Measurements from ENCODE around the gene METTL25B. TPM values are rescaled to one million over a fixed set of nuclear protein-coding genes. Genes with fewer than 3 reads are reported as not detected.
A peak's percentile ranks its signal among the peaks of the same experiment; 100 is the strongest.

METTL25B gene
- total and polyA plus RNA-seq, 5 donors from 2014 or later, result 4.3 to 19.0 (median 7.5) TPM

- DNase-seq (no peak), ATAC-seq (ENCODE audit: low read depth in 2 of 2) (no peak)
- Mint-ChIP-seq H3K9me3 (no peaks in the 10 kb centered on the region), H3K4me3 (peak overlapping the region in 3 of 4 donors; percentile 80 to 93 (median 88)), H3K4me1 (peaks cover 0 to 39% (median 18%) of the 10 kb centered on the region in 4 donors), H3K27me3 (peaks cover 49% of the 10 kb centered on the region), H3K36me3 (no peaks in the 10 kb centered on the region), H3K27ac (peak overlapping the region in 1 of 3 donors; percentile 91)
- Histone ChIP-seq H3K27ac (ENCODE audit: insufficient read depth, low read length, poor library complexity, severe bottlenecking) (no peak overlapping the region), H3K27me3 (ENCODE audit: control insufficient read depth, insufficient read depth, low read length) (peaks cover 9% of the 10 kb centered on the region), H3K4me1 (ENCODE audit: control insufficient read depth, insufficient read depth, low read length, poor library complexity, severe bottlenecking) (peaks cover 31% of the 10 kb centered on the region), H3K36me3 (ENCODE audit: control insufficient read depth, insufficient read depth, low read length) (no peaks in the 10 kb centered on the region), H3K9me3 (ENCODE audit: control insufficient read depth in 2 of 2, low read length in 2 of 2) (no peaks in the 10 kb centered on the region), H3K4me3 (ENCODE audit: low read depth, low read length) (peak overlapping the region; percentile 13)
These were observed 23.3 kb upstream of the METTL25B start for GRCh38 chr1:156704930-156705320.

- Histone ChIP-seq H3K9me3 (ENCODE audit: control insufficient read depth in 2 of 2, low read length in 2 of 2) (no peaks in the 10 kb centered on the region), H3K27me3 (ENCODE audit: control insufficient read depth, insufficient read depth, low read length) (peaks cover 9% of the 10 kb centered on the region), H3K4me1 (ENCODE audit: control insufficient read depth, insufficient read depth, low read length, poor library complexity, severe bottlenecking) (peaks cover 31% of the 10 kb centered on the region), H3K4me3 (ENCODE audit: low read depth, low read length) (peak within 1 kb of the TSS; percentile 53), H3K36me3 (ENCODE audit: control insufficient read depth, insufficient read depth, low read length) (no peaks in the 10 kb centered on the region), H3K27ac (ENCODE audit: insufficient read depth, low read length, poor library complexity, severe bottlenecking) (peak within 1 kb of the TSS; percentile 60)
- peak within 1 kb of the TSS; percentile 80 to 93 (median 90) for H3K4me3 Mint-ChIP-seq
- peaks cover 49% of the 10 kb centered on the region for H3K27me3 Mint-ChIP-seq
- no peaks in the 10 kb centered on the region for H3K36me3 Mint-ChIP-seq
- ATAC-seq (ENCODE audit: low read depth in 2 of 2) (peak; percentile 20 to 30), DNase-seq (peak in 1 of 3 donors; percentile 24)
- peaks cover 0 to 39% (median 18%) of the 10 kb centered on the region in 4 donors for H3K4me1 Mint-ChIP-seq
- H3K9me3 Mint-ChIP-seq, result no peaks in the 10 kb centered on the region
- H3K27ac Mint-ChIP-seq, result peak within 1 kb of the TSS; percentile 91 to 94 (median 93)
These were observed 22.9 kb upstream of the METTL25B start, which contains the start of gene CRABP2 for GRCh38 chr1:156705321-156705917. Gene CRABP2, minus strand, starts transcription at chr1:156705583. Its CDS starts 137 bp downstream, at chr1:156705446.

- peak; percentile 55 to 64 for ATAC-seq (ENCODE audit: low read depth in 2 of 2)
- Mint-ChIP-seq H3K4me1 (peaks cover 0 to 39% (median 17%) of the 10 kb centered on the region in 4 donors), H3K4me3 (peak overlapping the region; percentile 80 to 93 (median 90)), H3K36me3 (no peaks in the 10 kb centered on the region), H3K27ac (peak overlapping the region; percentile 91 to 94 (median 93)), H3K9me3 (no peaks in the 10 kb centered on the region), H3K27me3 (peaks cover 49% of the 10 kb centered on the region)
- H3K36me3 ChIP-seq (ENCODE audit: control insufficient read depth, insufficient read depth, low read length), result no peaks in the 10 kb centered on the region
- H3K27me3 ChIP-seq (ENCODE audit: control insufficient read depth, insufficient read depth, low read length), result peaks cover 9% of the 10 kb centered on the region
- DNase-seq, result peak; percentile 53 to 61 (median 56)
- peaks cover 31% of the 10 kb centered on the region for H3K4me1 ChIP-seq (ENCODE audit: control insufficient read depth, insufficient read depth, low read length, poor library complexity, severe bottlenecking)
- peak overlapping the region; percentile 60 for H3K27ac ChIP-seq (ENCODE audit: insufficient read depth, low read length, poor library complexity, severe bottlenecking)
- no peaks in the 10 kb centered on the region for H3K9me3 ChIP-seq (ENCODE audit: control insufficient read depth in 2 of 2, low read length in 2 of 2)
- H3K4me3 ChIP-seq (ENCODE audit: low read depth, low read length), result peak overlapping the region; percentile 53
These were observed 22.2 kb upstream of the METTL25B start for GRCh38 chr1:156705918-156706656.

GRCh38 chr1:156706657-156707416, 21.4 kb upstream of the METTL25B start:
- peak overlapping the region; percentile 53 for H3K4me3 ChIP-seq (ENCODE audit: low read depth, low read length)
- no peaks in the 10 kb centered on the region for H3K9me3 ChIP-seq (ENCODE audit: control insufficient read depth in 2 of 2, low read length in 2 of 2)
- Mint-ChIP-seq H3K27ac (peak overlapping the region; percentile 91 to 94 (median 93)), H3K27me3 (peaks cover 45% of the 10 kb centered on the region), H3K9me3 (no peaks in the 10 kb centered on the region), H3K4me1 (peaks cover 0 to 39% (median 17%) of the 10 kb centered on the region in 4 donors), H3K4me3 (peak overlapping the region; percentile 80 to 93 (median 90)), H3K36me3 (no peaks in the 10 kb centered on the region)
- no peaks in the 10 kb centered on the region for H3K36me3 ChIP-seq (ENCODE audit: control insufficient read depth, insufficient read depth, low read length)
- peak overlapping the region; percentile 60 for H3K27ac ChIP-seq (ENCODE audit: insufficient read depth, low read length, poor library complexity, severe bottlenecking)
- H3K27me3 ChIP-seq (ENCODE audit: control insufficient read depth, insufficient read depth, low read length), result peaks cover 9% of the 10 kb centered on the region
- H3K4me1 ChIP-seq (ENCODE audit: control insufficient read depth, insufficient read depth, low read length, poor library complexity, severe bottlenecking), result peaks cover 31% of the 10 kb centered on the region
- no peak for DNase-seq
- ATAC-seq (ENCODE audit: low read depth in 2 of 2), result no peak

GRCh38 chr1:156707417-156708217, 20.7 kb upstream of the METTL25B start:
- no peaks in the 10 kb centered on the region for H3K9me3 ChIP-seq (ENCODE audit: control insufficient read depth in 2 of 2, low read length in 2 of 2)
- H3K9me3 Mint-ChIP-seq, result no peaks in the 10 kb centered on the region
- ATAC-seq (ENCODE audit: low read depth in 2 of 2) (no peak), DNase-seq (no peak)
- no peak overlapping the region for H3K27ac ChIP-seq (ENCODE audit: insufficient read depth, low read length, poor library complexity, severe bottlenecking)
- peaks cover 31% of the 10 kb centered on the region for H3K4me1 ChIP-seq (ENCODE audit: control insufficient read depth, insufficient read depth, low read length, poor library complexity, severe bottlenecking)
- peak overlapping the region in 2 of 3 donors; percentile 74 to 94 for H3K27ac Mint-ChIP-seq
- no peaks in the 10 kb centered on the region for H3K36me3 ChIP-seq (ENCODE audit: control insufficient read depth, insufficient read depth, low read length)
- peak overlapping the region; percentile 80 to 88 (median 84) for H3K4me3 Mint-ChIP-seq
- no peak overlapping the region for H3K4me3 ChIP-seq (ENCODE audit: low read depth, low read length)
- H3K27me3 Mint-ChIP-seq, result peaks cover 38% of the 10 kb centered on the region
- H3K4me1 Mint-ChIP-seq, result peaks cover 0 to 39% (median 17%) of the 10 kb centered on the region in 4 donors
- H3K36me3 Mint-ChIP-seq, result no peaks in the 10 kb centered on the region
- H3K27me3 ChIP-seq (ENCODE audit: control insufficient read depth, insufficient read depth, low read length), result peaks cover 9% of the 10 kb centered on the region

- Histone ChIP-seq H3K4me1 (ENCODE audit: control insufficient read depth, insufficient read depth, low read length, poor library complexity, severe bottlenecking) (peaks cover 31% of the 10 kb centered on the region), H3K4me3 (ENCODE audit: low read depth, low read length) (no peak overlapping the region), H3K36me3 (ENCODE audit: control insufficient read depth, insufficient read depth, low read length) (no peaks in the 10 kb centered on the region), H3K27me3 (ENCODE audit: control insufficient read depth, insufficient read depth, low read length) (peaks cover 9% of the 10 kb centered on the region), H3K27ac (ENCODE audit: insufficient read depth, low read length, poor library complexity, severe bottlenecking) (no peak overlapping the region), H3K9me3 (ENCODE audit: control insufficient read depth in 2 of 2, low read length in 2 of 2) (no peaks in the 10 kb centered on the region)
- H3K27me3 Mint-ChIP-seq, result peaks cover 31% of the 10 kb centered on the region
- peak overlapping the region in 2 of 3 donors; percentile 74 to 80 for H3K27ac Mint-ChIP-seq
- ATAC-seq (ENCODE audit: low read depth in 2 of 2) (no peak), DNase-seq (no peak)
- H3K4me1 Mint-ChIP-seq, result peaks cover 0 to 39% (median 17%) of the 10 kb centered on the region in 4 donors
- no peaks in the 10 kb centered on the region for H3K36me3 Mint-ChIP-seq
- H3K4me3 Mint-ChIP-seq, result peak overlapping the region in 2 of 4 donors; percentile 69 to 80
- H3K9me3 Mint-ChIP-seq, result no peaks in the 10 kb centered on the region
These were observed 20.0 kb upstream of the METTL25B start for GRCh38 chr1:156708218-156708661.

GRCh38 chr1:156709031-156709430, 19.2 kb upstream of the METTL25B start:
- H3K27ac Mint-ChIP-seq, result peak overlapping the region in 2 of 3 donors; percentile 28 to 74
- H3K36me3 Mint-ChIP-seq, result no peaks in the 10 kb centered on the region
- no peak for DNase-seq
- H3K4me1 Mint-ChIP-seq, result peaks cover 0 to 36% (median 17%) of the 10 kb centered on the region in 4 donors
- ATAC-seq (ENCODE audit: low read depth in 2 of 2), result no peak
- H3K36me3 ChIP-seq (ENCODE audit: control insufficient read depth, insufficient read depth, low read length), result no peaks in the 10 kb centered on the region
- H3K4me3 ChIP-seq (ENCODE audit: low read depth, low read length), result no peak overlapping the region
- no peak overlapping the region for H3K27ac ChIP-seq (ENCODE audit: insufficient read depth, low read length, poor library complexity, severe bottlenecking)
- H3K27me3 ChIP-seq (ENCODE audit: control insufficient read depth, insufficient read depth, low read length), result peaks cover 6% of the 10 kb centered on the region
- no peaks in the 10 kb centered on the region for H3K9me3 Mint-ChIP-seq
- H3K27me3 Mint-ChIP-seq, result peaks cover 24% of the 10 kb centered on the region
- H3K4me1 ChIP-seq (ENCODE audit: control insufficient read depth, insufficient read depth, low read length, poor library complexity, severe bottlenecking), result peaks cover 31% of the 10 kb centered on the region
- no peaks in the 10 kb centered on the region for H3K9me3 ChIP-seq (ENCODE audit: control insufficient read depth in 2 of 2, low read length in 2 of 2)
- H3K4me3 Mint-ChIP-seq, result peak overlapping the region in 2 of 4 donors; percentile 36 to 69
